GM08714 (cell line): ENCODE data around the gene TAF11.
"Not testable (repeated sequence)": the region's sequence is repeated elsewhere in the genome, so short reads cannot be mapped to it uniquely, and the experiment has no call there.

ENCODE experiments used
- H3K4me3 ChIP-seq: fragments of 200-500 bp; sonication (Bioruptor generic); 2 replicates; pipeline ENCODE4 v1.5.1; 2014; ENCODE audit warnings: mild to moderate bottlenecking, low read length, inconsistent platforms
- ZNF274 ChIP-seq: IDR thresholded peaks from 2 replicates; pipeline ENCODE4 v1.6.1; 2012; ENCODE audit warnings: mild to moderate bottlenecking, low read depth, low read length

TAF11 gene

GRCh38 chr6:34916348-34916967 is 28.6 kb upstream of the TAF11 start:
- no peak for TF ChIP-seq ZNF274
- no peak overlapping the region for H3K4me3 ChIP-seq

GRCh38 chr6:34914358-34914757 is 26.5 kb upstream of the TAF11 start:
- no peak overlapping the region for H3K4me3 ChIP-seq
- TF ChIP-seq ZNF274, result no peak

GRCh38 chr6:34912715-34913464 is 25.0 kb upstream of the TAF11 start:
- H3K4me3 ChIP-seq, result no peak overlapping the region
- no peak for TF ChIP-seq ZNF274

- no peak overlapping the region for H3K4me3 ChIP-seq
- no peak for TF ChIP-seq ZNF274
These were observed 24.0 kb upstream of the TAF11 start for GRCh38 chr6:34911822-34912221.

- no peak overlapping the region for H3K4me3 ChIP-seq
- TF ChIP-seq ZNF274, result no peak
These were observed 21.6 kb upstream of the TAF11 start for GRCh38 chr6:34909320-34909883.

GRCh38 chr6:34908194-34908593 is 20.4 kb upstream of the TAF11 start:
- no peak for TF ChIP-seq ZNF274
- H3K4me3 ChIP-seq, result no peak overlapping the region

GRCh38 chr6:34906826-34907225 is 19.0 kb upstream of the TAF11 start:
- no peak for TF ChIP-seq ZNF274
- H3K4me3 ChIP-seq, result no peak overlapping the region

GRCh38 chr6:34904990-34905613 is 17.3 kb upstream of the TAF11 start:
- no peak overlapping the region for H3K4me3 ChIP-seq
- no peak for TF ChIP-seq ZNF274

GRCh38 chr6:34901930-34902329 is 14.1 kb upstream of the TAF11 start:
- no peak for TF ChIP-seq ZNF274
- no peak overlapping the region for H3K4me3 ChIP-seq

GRCh38 chr6:34900321-34901031 is 12.6 kb upstream of the TAF11 start:
- no peak for TF ChIP-seq ZNF274

GRCh38 chr6:34899748-34900147 is 11.9 kb upstream of the TAF11 start:
- H3K4me3 ChIP-seq, result not testable (repeated sequence)

More at GRCh38 chr6:34900321-34901031, 12.6 kb upstream of the TAF11 start:
- no peak overlapping the region for H3K4me3 ChIP-seq

- no peak for TF ChIP-seq ZNF274
- H3K4me3 ChIP-seq, result no peak overlapping the region
These were observed 9.9 kb upstream of the TAF11 start for GRCh38 chr6:34897716-34898115.

GRCh38 chr6:34897130-34897529 is 9.3 kb upstream of the TAF11 start:
- H3K4me3 ChIP-seq, result no peak overlapping the region
- no peak for TF ChIP-seq ZNF274

- no peak overlapping the region for H3K4me3 ChIP-seq
- no peak for TF ChIP-seq ZNF274
These were observed 6.9 kb upstream of the TAF11 start for GRCh38 chr6:34894693-34895092.

- no peak overlapping the region for H3K4me3 ChIP-seq
- TF ChIP-seq ZNF274, result no peak
These were observed 3.5 kb upstream of the TAF11 start for GRCh38 chr6:34891296-34891695.
